Mesodermal cell (in vitro differentiated cells): ENCODE measurements around the gene NCKAP5.
"Not testable (repeated sequence)": the region's sequence is repeated elsewhere in the genome, so short reads cannot be mapped to it uniquely, and the experiment has no call there.

Experiments
- H3K27ac ChIP-seq: 2 replicates; pipeline ENCODE4 v1.7.0; 2013; ENCODE audit warnings: mild to moderate bottlenecking, low read depth, low read length, moderate library complexity; ENCODE audit not compliant: severe bottlenecking
- H3K36me3 ChIP-seq: 2 replicates; pipeline ENCODE4 v1.7.1; 2013; ENCODE audit warnings: mild to moderate bottlenecking, low read length, moderate library complexity; ENCODE audit not compliant: control insufficient read depth, insufficient read depth
- H3K4me1 ChIP-seq: one replicate; pipeline ENCODE4 v1.7.1; 2013; ENCODE audit warnings: mild to moderate bottlenecking, low read length; ENCODE audit not compliant: insufficient read depth, control insufficient read depth, poor library complexity, severe bottlenecking
- H3K4me3 ChIP-seq: 2 replicates; pipeline ENCODE4 v1.7.0; 2013; ENCODE audit warnings: low read length, control low read depth, mild to moderate bottlenecking; ENCODE audit not compliant: insufficient read depth, poor library complexity, severe bottlenecking; ENCODE audit errors: extremely low read depth
- H3K9me3 ChIP-seq: 2 replicates; pipeline ENCODE4 v1.7.1; 2013; ENCODE audit warnings: mild to moderate bottlenecking, low read length, moderate library complexity; ENCODE audit not compliant: control insufficient read depth
- WGBS, 2 experiments: methylation state at CpG; one replicate each; pipeline ENCODE4 v1.1.5; 2013; ENCODE audit warnings: missing lambda C conversion rate in 2 of 2; ENCODE audit not compliant: insufficient coverage in 2 of 2; 5-methylcytosine and 5-hydroxymethylcytosine counted together

NCKAP5 gene

DNA sequence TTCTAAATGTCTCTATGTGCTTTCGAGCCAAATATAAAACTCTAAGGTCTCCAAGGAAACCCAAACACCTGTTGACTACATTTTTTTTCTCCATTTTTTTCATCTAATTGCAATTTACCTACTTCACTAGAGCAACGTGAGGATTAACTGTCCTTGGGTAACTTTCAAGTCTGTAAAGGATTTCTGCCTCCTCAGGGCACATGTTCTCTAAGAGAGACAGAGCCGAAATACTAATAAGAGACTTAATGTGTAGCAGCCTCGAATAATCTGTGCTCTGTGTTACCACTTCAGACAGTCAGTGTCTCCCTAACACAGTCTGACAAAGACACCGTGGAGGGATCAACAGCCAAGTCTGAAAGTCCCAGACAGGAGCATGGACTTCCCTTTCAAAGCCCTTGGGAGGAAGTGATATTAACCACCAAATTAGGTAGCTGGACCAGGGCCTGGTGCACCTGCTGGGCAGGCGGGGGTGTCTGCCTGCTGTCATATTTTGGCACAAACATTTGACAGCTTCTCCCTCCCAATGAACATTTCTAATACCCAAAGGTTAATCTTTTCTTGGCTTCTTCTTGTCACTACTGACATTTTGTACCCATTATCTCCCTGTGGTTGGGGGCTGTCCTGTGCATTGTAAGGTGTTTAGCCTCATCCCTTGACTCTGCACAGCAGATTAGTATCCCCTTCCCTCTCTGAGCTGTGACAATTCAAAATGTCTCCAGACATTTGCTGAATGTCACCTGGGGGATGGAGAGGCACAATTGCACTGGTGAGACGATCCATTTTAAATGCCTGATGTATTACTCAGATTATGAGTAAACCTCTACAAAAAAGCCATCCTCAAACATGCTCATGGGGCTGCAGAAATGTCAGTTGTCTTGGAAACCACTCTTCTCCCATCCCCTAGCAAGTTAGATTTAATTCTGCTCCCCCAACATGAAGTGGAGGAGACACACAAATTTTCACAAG, 852.6 kb downstream of the NCKAP5 start:
- H3K4me3 ChIP-seq = no peak overlapping the region
- no peaks in the 10 kb centered on the region for H3K36me3 ChIP-seq
- H3K27ac ChIP-seq = no peak overlapping the region
- no peaks in the 10 kb centered on the region for H3K9me3 ChIP-seq
- 90 to 93% methylated on average over 5 to 6 of the region's 7 CpGs for WGBS, 2 experiments
- no peaks in the 10 kb centered on the region for H3K4me1 ChIP-seq

DNA sequence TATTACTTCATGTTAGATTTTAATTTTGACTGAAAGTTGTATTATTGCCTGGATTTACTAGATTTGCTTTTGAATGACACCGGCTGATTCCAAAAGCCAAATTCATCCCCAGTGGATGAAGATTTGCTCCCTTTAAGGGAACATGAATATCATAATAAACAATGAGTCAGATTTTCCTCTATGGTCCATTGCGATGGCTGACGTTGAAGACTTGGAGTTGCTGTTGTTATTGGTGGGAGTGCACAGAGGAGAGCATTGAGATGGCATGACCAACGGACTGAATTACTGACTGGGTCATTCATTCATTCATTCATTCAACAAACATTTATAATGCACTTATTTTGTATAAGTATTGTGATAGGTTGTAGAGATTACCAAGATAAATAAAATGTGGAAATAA, 864.9 kb downstream of the NCKAP5 start:
- no peaks in the 10 kb centered on the region for H3K4me1 ChIP-seq
- H3K9me3 ChIP-seq = no peaks in the 10 kb centered on the region
- H3K27ac ChIP-seq = no peak overlapping the region
- H3K4me3 ChIP-seq = no peak overlapping the region
- H3K36me3 ChIP-seq = no peaks in the 10 kb centered on the region
- 100% methylated on average over 1 of the region's 4 CpGs; no CpG with 5 or more reads in 1 of the 2 experiments for WGBS, 2 experiments

DNA sequence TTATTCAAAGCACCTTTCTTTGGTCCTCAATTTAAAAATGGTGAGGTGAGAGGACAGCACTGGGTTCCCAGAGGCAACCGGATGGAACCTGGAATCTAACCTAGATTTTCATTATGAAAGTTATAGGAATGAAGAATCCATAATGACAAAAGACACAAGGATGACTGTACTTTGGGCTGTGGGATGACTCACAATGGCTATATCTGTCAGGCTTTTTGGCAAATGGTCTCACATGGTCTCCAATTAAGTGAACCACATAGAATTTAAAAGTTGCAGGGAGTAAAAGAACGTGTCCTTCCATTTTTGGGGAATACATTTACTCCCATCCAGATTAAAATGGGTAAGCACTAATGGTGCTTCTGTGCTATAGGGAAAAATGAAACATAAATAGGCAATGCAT, 866.5 kb downstream of the NCKAP5 start:
- Histone ChIP-seq H3K4me3 (no peak overlapping the region), H3K27ac (no peak overlapping the region), H3K9me3 (no peaks in the 10 kb centered on the region), H3K36me3 (no peaks in the 10 kb centered on the region), H3K4me1 (no peaks in the 10 kb centered on the region)
- 60 to 80% methylated on average over 1 of the region's 2 CpGs for WGBS, 2 experiments

DNA sequence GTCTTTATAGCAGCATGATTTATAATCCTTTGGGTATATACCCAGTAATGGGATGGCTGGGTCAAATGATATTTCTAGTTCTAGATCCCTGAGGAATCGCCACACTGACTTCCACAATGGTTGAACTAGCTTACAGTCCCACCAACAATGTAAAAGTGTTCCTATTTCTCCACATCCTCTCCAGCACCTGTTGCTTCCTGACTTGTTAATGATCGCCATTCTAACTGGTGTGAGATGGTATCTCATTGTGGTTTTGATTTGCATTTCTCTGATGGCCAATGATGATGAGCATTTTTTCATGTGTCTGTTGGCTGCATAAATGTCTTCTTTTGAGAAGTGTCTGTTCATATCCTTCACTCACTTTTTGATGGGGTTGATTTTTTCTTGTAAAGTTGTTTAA, 868.5 kb downstream of the NCKAP5 start:
- H3K9me3 ChIP-seq, H3K36me3 ChIP-seq: not testable (repeated sequence)
- WGBS, 2 experiments = no CpG with 5 or more reads among the region's 2 CpGs

DNA sequence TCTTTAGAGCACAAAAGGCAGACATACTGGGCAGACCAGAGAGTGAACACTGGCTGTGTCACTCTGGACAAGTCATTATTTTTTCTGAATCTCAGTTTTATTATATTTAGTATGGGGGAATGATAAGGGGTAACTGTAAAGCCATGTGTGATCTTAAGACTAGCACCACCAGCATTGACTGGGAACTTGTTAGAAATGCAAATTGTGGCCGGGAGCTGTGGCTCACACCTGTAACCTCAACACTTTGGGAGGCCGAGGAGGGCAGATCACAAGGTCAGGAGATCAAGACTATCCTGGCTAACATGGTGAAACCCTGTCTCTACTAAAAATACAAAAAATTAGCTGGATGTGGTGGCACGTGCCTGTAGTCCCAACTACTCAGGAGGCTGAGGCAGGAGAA, 869.9 kb downstream of the NCKAP5 start:
- H3K4me1 ChIP-seq, H3K27ac ChIP-seq, H3K4me3 ChIP-seq, H3K36me3 ChIP-seq, H3K9me3 ChIP-seq: not testable (repeated sequence)
- WGBS, 2 experiments = 62 to 86% methylated on average over 1 to 2 of the region's 3 CpGs

More for the DNA sequence above, 868.5 kb downstream of the NCKAP5 start:
- not testable (repeated sequence) for H3K27ac ChIP-seq, H3K4me1 ChIP-seq, H3K4me3 ChIP-seq

DNA sequence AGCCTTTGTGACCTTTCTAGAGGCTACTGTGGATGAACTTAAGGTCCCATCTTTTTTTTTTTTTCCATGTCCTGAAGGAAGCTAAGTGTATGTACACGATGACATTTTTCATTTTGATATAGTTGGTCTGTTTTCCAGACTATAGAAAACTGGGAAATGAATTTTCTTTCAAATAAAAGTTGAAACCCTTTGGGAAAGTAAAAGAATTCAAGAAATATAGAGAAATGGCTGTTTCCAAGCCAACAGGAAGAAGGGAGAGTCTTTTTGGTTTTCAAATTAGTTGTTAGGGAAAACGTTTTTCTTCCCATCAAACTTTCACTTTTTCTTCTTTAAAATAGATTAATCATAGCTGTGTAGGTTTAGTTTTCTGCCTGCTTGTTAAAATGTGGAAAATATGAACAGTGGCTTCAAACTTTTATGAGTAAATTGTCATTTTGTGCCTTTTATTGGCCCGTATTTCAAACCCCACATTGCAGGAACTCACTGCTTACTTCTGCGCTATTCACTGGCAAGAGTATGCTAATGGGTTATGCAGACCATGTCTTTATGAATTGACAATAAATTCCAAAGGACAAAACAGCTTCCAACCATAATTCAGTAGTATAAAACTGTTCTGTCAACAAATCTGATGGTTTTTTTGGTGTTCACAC, 870.6 kb downstream of the NCKAP5 start:
- H3K36me3 ChIP-seq = no peaks in the 10 kb centered on the region
- H3K4me3 ChIP-seq = no peak overlapping the region
- H3K9me3 ChIP-seq = no peaks in the 10 kb centered on the region
- 100% methylated on average over 1 of the region's 4 CpGs; no CpG with 5 or more reads in 1 of the 2 experiments for WGBS, 2 experiments
- no peak overlapping the region for H3K27ac ChIP-seq
- H3K4me1 ChIP-seq = no peaks in the 10 kb centered on the region

DNA sequence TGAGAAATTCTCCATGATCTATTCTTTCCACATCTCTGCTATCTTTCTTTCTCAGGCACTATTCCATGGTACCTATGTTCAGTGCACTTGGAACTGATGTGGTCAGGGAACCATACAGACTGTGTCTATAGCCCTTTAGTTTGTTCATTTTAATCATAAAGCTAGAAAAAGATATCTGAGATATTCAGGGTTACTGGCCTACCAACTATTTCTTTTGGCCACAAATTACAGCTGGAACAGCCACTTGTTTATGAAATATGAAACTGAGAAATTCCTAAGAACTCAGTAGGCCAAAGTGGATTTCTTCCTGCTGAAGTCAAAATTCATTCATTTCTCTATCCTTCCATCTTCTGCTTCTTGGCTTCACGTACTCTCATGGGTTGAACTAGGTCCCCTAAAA, 875.4 kb downstream of the NCKAP5 start:
- H3K36me3 ChIP-seq = no peaks in the 10 kb centered on the region
- no peaks in the 10 kb centered on the region for H3K9me3 ChIP-seq
- H3K4me1 ChIP-seq = no peaks in the 10 kb centered on the region
- no peak overlapping the region for H3K27ac ChIP-seq
- H3K4me3 ChIP-seq = no peak overlapping the region
- no CpG with 5 or more reads among the region's 1 CpG for WGBS, 2 experiments

DNA sequence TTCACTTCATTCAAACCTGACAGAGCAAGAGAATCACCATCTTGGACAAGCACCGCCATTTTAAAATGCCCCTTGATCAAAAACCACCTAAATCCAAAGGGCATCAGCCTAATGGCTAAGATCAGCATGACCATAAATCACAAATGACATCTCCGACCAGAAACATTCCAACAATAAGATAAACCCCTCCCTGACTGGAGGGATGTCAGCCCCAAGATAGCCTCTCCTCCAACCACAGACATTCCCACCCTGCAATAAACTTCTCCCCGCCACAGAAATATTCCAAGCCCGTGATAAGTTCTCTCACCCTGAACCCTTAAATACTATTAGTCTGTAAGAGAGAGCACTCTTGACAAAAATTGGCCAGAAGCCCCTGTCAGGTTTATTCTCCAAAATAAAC, 876.7 kb downstream of the NCKAP5 start:
- H3K4me1 ChIP-seq = no peaks in the 10 kb centered on the region
- 86 to 100% methylated on average over 1 of the region's 4 CpGs for WGBS, 2 experiments
- H3K9me3 ChIP-seq = no peaks in the 10 kb centered on the region
- no peaks in the 10 kb centered on the region for H3K36me3 ChIP-seq
- no peak overlapping the region for H3K27ac ChIP-seq
- no peak overlapping the region for H3K4me3 ChIP-seq

DNA sequence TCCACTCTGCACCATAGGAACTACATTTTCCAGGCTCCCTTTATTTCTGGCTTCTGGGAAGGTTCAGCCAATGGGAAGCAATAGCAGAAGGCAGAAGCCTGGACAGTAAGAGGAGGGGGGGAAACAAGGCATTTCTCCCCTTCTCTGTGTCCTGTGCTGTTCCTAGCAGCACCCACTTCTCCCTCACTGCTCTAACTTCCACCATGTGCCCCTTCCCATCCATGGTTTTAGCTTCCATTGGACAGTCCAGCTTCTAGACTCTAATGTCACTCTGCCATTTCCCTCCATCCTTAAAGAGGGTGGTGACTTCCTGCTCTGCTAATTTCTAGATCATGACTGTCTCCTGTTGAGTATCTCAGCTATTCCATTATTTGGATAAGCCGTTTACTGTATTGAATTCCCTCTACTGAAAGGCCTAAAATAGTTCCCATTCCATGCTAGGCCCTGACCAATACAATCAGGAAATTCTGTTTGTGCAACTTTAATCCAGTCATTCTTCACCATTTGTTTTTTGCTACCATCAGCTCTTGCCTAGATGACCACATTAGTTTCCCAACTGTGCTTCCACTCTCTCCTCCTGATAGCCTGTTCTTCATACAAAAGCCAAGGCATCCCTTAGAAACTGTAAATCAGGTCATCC, 877.5 kb downstream of the NCKAP5 start:
- no peaks in the 10 kb centered on the region for H3K36me3 ChIP-seq
- H3K9me3 ChIP-seq = no peaks in the 10 kb centered on the region
- no peak overlapping the region for H3K27ac ChIP-seq
- H3K4me3 ChIP-seq = no peak overlapping the region
- no peaks in the 10 kb centered on the region for H3K4me1 ChIP-seq
- WGBS, 2 experiments = 90% methylated on average over 1 of the region's 1 CpG

DNA sequence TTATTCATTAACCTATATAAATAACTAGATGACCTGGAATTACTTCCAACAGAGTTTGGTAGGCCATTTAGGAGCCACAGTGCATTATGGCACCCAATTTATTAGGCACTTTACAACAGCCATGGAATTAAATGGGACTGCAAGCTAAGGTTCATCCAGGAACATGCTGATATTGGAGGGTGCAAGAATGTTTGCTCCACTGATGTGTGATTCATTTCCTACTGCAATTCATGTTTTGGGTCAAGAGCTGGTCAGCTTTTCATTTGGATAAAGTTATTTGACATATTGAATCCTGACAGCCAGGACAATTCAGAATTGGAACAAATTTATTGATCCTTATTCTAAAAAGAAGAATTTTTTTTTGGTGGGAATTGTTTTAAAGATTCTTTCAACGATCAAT, 886.5 kb downstream of the NCKAP5 start:
- 75 to 78% methylated on average over 1 of the region's 1 CpG for WGBS, 2 experiments

More for the DNA sequence above, 886.5 kb downstream of the NCKAP5 start:
- Histone ChIP-seq H3K4me3 (no peak overlapping the region), H3K27ac (no peak overlapping the region), H3K9me3 (no peaks in the 10 kb centered on the region), H3K36me3 (no peaks in the 10 kb centered on the region), H3K4me1 (no peaks in the 10 kb centered on the region)
